ENCODE data around the gene BIRC7.

DNA sequence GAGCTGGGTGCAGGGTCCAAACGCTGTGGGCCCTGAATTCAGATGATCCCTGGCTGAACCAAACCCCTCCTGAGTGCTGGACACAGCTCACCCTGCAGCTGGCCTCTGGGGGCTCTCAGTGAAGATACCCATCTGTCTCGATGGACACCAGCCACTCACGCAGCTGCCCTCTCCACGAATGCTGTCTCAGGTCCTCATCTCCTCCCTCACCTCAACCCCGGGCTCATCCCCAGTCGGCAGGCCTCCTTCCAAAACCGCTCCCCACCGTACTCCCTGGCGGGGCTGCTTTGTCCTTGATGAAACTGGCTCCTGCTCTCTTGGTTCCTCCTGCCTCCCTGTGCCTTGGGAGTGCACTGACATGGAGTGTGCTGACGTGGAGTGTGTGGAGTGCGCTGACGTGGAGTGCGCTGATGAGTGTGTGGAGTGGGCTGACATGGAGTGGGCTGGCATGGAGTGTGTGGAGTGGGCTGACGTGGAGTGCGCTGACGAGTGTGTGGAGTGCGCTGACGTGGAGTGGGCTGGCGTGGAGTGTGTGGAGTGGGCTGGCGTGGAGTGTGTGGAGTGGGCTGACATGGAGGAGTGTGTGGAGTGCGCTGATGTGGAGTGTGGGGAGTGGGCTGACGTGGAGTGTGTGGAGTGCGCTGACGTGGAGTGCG is 15.7 kb upstream of the BIRC7 start:
- TF ChIP-seq, protein P1, sequence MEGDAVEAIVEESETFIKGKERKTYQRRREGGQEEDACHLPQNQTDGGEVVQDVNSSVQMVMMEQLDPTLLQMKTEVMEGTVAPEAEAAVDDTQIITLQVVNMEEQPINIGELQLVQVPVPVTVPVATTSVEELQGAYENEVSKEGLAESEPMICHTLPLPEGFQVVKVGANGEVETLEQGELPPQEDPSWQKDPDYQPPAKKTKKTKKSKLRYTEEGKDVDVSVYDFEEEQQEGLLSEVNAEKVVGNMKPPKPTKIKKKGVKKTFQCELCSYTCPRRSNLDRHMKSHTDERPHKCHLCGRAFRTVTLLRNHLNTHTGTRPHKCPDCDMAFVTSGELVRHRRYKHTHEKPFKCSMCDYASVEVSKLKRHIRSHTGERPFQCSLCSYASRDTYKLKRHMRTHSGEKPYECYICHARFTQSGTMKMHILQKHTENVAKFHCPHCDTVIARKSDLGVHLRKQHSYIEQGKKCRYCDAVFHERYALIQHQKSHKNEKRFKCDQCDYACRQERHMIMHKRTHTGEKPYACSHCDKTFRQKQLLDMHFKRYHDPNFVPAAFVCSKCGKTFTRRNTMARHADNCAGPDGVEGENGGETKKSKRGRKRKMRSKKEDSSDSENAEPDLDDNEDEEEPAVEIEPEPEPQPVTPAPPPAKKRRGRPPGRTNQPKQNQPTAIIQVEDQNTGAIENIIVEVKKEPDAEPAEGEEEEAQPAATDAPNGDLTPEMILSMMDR (IDR thresholded peaks at IDR 0.05 in 8 of 11, conservative IDR thresholded peaks at IDR 0.05 in 3 of 11), result no peak
- no peak for TF ChIP-seq POLR2A (IDR thresholded peaks at IDR 0.05)
